T-helper 9 cell (primary cell): ENCODE measurements around the gene PIGL.

Experiments
- DNase-seq: peaks from one replicate; pipeline ENCODE4 v3.0.0-alpha.2; 2020

PIGL gene

DNA sequence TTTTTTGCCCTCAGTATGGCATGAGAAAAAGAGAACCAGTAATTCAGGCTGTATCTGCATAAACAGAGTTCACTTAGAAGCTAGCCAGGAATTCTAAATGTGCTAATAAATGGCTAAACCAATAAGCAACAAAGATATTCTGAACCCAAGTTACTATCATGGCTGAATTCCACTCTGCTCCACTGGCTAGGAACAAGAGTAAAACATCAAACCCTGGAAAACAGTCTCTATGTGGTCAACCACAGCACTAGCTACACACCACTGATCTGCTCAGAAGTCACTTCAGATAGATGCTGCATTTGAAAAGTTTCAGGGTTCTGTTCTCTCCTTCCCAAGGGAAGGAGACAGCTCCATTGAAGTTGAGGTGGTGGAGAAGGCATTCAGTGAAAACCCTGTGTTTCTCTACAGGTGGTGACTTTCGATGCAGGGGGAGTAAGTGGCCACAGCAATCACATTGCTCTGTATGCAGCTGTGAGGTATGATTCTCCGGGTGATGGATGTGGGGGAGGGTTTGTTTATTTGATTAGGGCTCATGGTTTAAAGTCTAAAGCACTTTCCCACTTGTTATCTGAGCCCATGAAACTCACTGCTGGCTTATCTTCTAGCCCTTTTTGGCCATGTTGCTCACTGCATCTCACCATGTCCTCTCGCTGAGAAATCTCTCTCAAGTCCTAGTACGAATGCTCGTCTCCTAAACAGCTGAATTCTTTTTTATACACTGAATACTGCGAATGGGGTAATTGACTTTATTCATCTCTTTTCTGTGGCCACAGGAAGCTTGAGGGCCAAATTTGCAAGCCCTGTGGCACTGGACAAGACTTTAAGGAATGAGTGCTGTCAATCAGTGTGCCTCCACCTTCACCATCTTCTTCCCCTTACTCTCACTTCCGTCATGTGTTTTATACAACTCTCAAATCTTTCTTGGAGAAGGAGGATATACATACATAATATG is 96.4 kb downstream of the PIGL start:
- no peak for DNase-seq

DNA sequence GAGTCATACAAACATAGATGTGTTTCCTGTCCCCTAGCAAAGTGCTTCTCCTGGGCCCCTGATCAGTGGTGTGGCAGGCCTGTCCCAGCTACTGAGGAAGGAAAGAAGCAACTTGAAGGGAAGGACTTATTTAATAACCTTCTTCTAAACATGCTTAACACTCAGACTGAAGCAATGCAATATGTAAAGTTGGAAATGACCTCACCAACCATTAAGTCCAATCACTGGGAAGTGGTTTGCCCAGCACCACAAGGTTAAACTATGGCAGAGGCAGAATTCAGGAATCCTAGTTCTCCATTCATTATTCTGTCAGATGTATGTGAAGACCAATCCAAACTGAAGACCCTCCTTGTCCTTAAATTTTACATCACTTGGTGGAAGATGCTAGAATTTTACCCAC is 97.2 kb downstream of the PIGL start:
- no peak for DNase-seq

- no peak for DNase-seq
Measured at GRCh38 chr17:16314859-16315258, 97.8 kb downstream of the PIGL start.

DNA sequence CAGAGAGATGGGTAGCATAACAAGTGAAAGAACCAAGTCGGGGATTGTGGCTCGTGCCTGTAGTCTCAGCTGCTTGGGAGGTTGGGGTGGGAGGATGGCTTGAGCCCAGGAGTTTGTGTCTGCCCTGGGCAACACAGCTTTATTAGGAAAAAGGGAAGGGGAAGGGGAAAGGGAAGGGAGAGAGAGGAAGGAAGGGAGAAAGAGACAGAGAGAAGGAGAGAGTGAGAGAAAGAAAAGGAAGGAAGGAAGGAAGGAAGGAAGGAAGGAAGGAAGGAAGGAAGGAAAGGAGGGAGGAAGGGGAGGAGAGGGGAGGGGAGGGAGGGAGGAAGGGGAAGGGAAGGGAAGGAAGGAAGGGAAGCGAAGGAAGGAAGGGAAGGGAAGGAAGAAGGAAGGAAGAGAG is 103.0 kb downstream of the PIGL start:
- no peak for DNase-seq

DNA sequence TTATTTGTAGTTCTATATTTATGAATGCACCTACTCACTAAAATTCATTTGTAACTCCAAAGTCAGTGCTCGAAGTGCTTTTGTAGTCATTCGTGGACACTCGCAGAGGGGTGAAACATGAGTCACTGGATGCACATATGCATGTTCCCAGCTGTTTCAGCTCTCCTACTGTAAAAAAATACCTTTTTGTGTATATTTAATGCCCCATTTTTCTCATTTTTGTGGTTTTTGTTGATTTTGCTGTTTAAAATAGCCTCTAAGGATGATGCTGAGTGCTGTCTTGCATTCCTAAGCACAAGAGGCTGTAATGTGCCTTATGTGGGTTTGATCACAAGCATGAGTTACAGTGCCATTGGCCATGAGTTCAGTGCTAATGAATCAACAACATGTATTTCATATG is 105.6 kb downstream of the PIGL start:
- DNase-seq: no peak

- no peak for DNase-seq
Measured at GRCh38 chr17:16325964-16326363, 109.0 kb downstream of the PIGL start.

- DNase-seq: no peak
Measured at GRCh38 chr17:16327018-16327417, 110.0 kb downstream of the PIGL start.

DNA sequence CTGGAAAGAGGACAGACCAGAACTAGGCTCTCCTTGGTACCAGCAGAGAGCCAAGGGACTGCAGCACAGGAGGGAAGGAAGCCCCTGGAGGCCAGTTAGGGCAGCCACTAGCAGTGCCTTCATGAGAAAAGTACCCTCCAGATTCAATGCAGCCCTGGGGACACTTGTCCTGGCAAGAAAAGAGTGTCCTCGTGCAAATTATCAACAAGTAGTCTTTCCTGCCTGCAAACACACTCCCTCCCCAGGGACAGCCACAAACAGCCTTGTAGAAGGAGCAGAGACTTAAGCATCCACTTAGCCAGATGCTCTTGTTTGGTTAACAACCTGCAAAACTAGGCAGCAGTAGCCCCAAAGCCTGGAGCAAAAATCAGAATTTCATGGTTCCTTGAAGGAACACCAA is 112.0 kb downstream of the PIGL start:
- DNase-seq: no peak

DNA sequence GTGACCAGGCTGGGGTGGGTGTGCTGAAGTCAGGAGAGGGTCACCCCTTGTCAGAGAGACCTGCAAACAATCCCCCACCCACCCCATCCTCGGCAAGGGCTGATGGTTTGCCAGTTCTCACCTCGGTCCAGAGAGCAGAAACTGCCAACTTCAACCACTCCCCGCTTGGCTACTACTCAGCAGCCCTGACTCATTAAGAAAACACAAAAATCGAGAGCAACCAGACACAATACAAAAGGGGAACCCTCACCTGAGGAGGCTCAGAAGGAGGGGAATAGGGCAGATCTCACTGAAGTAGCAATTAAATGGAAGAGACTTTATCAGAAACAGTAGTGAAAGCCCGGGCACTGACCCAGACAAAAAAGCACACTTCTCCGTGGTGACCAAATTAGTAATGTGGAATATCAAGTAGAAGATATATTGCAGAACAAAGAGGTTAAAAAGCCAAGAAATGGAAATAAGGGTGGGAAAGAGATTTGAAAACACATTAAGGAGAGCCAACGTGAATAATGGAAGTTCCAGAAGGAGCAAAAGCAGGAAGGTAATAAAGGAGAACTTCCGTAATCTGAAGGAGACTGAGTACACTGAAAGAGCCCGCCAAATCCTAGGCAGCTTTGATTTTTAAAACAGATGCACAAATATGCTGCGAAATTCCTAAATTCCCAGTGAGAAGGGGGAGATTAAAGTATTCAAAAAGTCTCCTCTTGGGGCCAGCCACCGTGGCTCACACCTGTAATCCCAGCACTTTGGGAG is 112.7 kb downstream of the PIGL start:
- no peak for DNase-seq

DNA sequence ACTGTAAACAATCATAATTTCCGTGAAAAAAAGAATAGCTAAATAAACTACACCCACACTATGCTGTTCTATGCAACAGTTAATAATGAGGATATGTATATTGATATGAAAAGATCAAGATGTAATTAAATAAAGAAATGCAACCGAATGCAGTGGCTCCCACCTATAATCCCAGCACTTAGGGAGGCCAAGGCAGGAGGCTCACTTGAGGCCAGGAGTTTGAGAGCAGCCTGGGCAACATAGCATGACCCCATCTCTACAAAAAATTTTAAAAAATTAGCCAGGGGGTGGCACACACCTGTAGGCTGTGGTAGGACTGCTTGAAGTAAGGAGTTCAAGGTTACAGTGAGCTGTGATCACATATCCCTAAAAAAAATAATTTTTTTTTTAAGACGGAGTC is 121.4 kb downstream of the PIGL start:
- DNase-seq: no peak

- no peak for DNase-seq
Measured at GRCh38 chr17:16339402-16339801, 122.4 kb downstream of the PIGL start.

DNA sequence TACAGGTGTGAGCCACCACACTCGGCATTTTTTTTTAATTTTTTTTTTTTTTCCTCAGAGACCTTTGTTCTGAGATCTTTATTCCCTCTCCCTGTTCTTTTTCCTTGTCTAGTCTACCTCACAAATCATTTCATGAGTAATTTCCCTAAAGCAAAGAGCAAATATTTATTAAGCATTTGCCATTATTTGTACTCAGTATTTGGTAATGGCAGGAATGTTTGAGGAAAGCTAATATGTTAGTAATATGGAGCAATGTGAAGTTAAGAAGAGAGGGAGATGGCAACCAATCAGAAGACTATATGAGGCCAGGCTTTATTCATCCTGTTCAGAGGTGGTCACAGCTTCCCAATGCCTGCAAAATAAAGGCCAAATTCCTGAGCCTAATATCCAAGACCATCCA is 122.9 kb downstream of the PIGL start:
- DNase-seq: no peak

GRCh38 chr17:16342979-16343378 is 126.0 kb downstream of the PIGL start:
- DNase-seq: no peak

- no peak for DNase-seq
Measured at GRCh38 chr17:16343569-16343968, 126.6 kb downstream of the PIGL start.

DNA sequence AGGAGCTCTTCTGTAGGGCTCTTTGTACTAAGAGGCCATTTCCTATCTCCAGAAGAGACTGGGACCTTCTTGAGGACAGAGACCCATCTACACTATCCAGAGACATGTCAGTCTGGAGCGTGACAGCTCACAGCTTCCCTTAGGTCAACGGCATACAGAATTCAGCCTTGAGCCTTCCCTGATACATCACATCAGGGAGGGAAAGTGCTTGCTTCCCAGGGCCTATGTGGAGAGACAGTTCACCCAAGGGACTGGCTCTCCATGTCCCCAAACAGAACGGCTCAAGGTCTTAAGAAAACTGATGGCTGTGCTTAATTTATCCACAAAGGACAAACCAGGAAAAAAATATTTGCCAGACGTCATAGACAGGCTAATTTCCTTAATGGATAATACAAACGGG is 128.6 kb downstream of the PIGL start:
- no peak for DNase-seq

- DNase-seq: no peak
Measured at GRCh38 chr17:16346721-16347271, 129.8 kb downstream of the PIGL start.

- DNase-seq: no peak
Measured at GRCh38 chr17:16348586-16348985, 131.6 kb downstream of the PIGL start.

DNA sequence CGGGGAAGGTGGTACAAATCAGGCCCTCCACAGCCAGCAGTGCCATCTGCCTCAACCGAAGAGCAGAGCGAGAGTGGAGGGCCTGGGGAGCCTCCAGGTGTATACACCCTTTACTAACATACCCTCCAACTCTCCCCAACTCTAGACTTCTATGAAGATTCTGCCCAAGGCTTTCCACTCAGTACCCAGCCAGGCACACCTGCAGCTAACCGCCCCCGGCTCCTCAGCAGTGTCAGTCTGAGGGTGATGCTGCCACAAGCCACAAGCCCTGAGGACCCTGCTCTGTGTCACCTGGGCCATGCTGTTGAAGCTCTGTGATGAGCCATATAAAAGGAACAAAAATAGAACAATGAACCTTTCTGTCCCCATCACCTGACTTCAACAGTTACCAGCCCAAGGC is 132.4 kb downstream of the PIGL start:
- no peak for DNase-seq

DNA sequence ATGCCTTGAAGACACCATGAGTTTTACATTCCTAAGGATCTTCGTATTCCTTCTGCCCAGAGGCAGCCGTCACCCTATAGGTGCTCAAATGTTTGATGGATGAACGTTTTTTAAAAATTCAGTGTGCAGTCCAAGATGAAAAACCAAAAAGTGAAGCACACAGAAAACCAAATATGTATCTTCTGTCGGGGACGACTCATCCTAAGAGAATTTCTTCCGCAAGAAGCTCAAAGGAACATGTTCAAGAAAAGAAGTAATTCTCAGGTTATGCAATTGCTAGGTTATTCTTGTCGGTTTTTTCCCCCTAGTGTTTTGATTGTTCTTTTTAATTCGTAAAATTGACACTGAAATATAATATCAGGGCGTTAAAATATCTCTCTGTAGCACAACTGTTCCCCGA is 134.8 kb downstream of the PIGL start:
- DNase-seq: no peak

DNA sequence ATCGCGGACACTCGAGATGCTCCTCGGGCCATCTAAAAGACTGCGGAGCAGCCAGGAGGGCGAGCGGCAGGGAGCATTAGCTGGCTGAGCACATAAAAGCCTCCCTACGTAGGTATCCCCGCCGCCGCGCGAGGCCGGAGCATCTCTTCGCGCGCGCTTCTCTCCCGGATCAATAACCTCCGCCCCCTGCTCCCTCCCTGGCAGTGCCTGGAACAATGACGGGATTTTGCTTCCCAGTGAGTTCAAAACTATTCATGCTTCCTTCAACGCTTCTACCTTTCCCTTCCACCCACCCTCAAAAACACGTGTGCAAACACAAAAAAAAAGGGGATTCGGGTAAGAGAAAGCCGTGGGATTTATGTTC is 135.3 kb downstream of the PIGL start:
- peak; percentile 12 for DNase-seq

DNA sequence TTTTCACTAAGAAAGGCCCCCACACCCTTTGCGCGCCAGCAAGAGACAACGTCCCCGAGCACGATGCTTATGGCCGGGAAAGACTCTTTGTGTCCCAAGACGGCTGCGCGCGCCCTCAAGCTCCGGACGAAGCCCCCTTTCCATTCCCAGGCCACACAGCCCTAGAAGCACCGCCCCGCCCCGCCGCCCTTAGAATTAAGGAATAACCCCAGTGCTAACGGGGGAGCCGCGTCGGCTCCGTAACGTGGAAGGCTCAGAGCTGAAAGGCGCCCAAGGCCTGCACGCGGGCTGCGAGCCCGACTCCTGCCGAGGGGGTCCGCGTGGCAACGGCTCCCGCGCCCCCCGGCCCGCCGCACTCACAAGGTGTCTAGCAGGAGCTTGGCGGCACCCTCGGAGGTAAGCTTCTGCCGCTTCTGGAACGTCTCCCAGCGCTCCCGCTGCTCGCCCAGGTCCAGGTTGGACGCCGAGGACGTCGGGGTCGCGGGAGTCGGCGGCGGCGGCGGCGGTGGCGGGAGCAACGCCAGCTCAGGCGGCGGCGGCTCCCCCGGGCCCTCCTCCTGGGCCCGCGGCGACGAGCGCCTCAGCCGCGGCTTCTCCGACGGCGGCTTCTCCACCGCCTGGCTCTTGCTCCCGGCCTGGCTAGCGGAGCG is 135.8 kb downstream of the PIGL start:
- DNase-seq: peak; percentile 25

DNA sequence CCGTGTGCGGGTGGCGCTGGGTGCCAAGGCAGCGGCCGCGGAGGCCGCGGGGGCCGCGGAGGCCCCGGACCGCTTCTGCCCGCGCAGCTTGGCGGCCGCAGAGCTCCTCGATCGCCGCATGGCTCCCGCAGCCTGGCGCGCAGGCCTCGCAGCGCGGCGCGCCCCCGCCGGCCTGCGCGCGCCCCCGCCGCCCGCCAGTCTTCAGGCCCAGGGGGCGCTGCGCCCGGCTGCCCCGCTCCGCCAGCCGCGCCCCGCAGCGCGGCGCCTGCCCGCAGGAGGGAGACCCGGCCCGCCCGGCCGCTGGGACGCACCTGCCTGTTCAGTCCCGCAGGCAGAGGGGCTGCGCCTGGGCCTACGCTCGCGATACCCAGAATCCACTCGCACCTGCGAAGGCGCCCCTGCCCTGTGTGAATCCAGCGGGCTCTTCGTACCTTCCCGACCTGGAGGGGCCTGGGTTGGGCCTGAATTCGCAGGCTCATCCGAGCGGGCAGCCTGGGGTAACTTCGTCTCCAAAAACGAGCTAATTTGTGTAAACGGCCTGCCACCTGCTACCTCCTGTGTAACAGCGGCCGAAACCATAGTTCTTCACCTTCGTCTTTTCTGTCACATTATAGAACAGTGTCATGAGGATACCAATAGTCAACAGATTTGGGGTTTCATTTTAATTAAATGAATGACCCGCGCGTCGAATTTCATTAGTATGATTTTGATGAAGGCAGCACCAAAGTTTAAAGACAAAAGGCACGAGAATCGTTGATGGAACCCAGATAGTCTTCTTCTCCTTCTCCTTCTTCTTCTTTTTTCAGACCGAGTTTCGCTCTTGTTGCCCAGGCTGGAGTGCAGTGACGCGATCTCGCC is 136.5 kb downstream of the PIGL start, which contains the start of gene CENPV:
CENPV (minus strand) TSS at position 153 of the 858 bp plus-strand sequence; CDS start at position 120, 33 bp downstream.
- DNase-seq: peak; percentile 61
